AG09319 (cell line): Measurements from ENCODE around the gene MYOG.

Source experiments
- DNase-seq: peaks from one replicate; pipeline ENCODE4 v3.0.0-alpha.2; 2010; ENCODE audit warnings: low read depth; ENCODE audit errors: extremely low read depth
- TF ChIP-seq, protein P1 (sequence below): IDR thresholded peaks from 2 replicates; pipeline ENCODE4 v1.5.1; 2011; ENCODE audit warnings: low read depth, mild to moderate bottlenecking, inconsistent platforms, low read length, moderate library complexity

MYOG gene

DNA sequence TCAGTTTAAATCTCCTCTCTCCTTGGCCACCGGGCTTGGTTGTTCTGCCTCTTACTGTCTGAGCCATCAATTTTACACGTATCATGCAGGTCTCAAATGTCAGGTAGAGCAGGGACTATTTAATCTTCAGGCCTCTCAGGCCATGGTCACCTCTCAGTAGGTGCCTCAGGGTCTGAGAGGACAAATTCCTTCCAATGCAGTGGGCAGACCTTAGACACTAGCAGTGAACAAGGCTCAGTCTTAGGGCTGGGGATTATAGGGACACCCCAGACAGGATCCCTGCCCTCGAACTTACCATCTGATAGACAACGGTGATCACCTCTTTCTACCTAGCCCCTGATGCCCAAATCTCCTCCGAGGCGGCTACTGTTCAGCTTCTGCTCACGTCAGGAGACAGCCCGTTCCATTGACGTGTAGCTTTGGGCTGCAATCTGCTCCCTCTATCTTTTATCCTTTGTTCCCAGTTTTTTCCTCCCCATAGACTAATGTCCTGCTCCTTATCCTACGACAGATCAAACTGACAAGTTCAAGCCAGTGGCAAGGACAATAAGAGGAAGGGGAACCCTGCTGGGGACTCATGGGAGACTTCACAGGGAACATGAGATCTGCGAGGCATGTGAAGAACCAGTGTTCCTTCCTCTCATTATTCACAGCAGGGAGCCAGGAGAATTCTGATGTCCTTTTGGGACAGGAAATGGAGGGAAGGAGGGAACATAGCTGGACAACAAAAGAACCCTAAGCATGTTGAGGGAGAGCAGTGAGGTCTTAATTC lies 1.4 kb upstream of the MYOG start:
- TF ChIP-seq, protein P1, sequence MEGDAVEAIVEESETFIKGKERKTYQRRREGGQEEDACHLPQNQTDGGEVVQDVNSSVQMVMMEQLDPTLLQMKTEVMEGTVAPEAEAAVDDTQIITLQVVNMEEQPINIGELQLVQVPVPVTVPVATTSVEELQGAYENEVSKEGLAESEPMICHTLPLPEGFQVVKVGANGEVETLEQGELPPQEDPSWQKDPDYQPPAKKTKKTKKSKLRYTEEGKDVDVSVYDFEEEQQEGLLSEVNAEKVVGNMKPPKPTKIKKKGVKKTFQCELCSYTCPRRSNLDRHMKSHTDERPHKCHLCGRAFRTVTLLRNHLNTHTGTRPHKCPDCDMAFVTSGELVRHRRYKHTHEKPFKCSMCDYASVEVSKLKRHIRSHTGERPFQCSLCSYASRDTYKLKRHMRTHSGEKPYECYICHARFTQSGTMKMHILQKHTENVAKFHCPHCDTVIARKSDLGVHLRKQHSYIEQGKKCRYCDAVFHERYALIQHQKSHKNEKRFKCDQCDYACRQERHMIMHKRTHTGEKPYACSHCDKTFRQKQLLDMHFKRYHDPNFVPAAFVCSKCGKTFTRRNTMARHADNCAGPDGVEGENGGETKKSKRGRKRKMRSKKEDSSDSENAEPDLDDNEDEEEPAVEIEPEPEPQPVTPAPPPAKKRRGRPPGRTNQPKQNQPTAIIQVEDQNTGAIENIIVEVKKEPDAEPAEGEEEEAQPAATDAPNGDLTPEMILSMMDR, result no peak
- no peak for DNase-seq

DNA sequence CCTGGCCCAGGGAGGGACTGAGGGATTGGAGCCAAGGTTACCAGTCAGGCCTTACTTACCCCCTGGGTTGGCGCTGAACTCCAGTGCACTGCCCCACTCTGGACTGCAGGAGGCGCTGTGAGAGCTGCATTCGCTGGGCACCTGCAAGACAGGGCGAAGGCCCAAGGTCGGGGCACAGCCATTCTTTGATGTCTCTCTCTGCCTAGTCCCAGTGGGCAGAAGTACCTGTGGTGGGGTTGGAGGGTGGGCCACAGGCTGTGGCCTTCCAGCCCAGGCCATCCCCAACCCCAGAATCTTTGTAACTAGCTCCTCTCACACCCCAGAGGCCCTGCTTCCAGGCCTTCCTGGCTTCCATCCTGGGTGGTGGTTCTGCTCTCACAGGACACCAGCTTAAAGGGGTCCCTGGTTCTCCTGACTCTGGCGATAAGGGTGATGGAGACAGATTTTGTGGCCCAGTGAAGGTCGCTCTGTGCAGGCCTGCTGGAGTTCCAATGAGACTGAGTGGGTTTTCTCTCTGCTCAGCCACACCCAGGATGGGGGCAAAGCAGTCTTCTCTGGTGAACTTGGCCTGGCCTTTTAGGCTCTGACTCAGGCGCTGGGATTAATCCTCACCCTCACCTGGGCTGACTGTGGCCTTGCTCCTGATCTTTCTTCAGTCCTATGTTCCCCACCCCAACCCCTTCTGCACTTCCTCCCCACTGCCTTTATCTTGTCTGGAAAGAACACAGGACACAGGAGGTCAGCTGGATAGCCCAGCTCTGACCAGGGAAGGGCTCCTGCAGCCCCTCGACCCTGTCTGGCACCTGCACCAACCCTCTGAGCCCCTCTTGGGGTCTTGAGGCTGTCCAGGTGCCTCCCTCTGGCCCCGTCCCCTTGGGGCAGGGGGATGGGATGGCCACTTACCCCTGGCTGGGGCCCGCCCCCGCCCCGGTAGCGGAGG lies 954 bp downstream of the MYOG start:
- TF ChIP-seq, protein P1, result peak; percentile 29
- no peak for DNase-seq

DNA sequence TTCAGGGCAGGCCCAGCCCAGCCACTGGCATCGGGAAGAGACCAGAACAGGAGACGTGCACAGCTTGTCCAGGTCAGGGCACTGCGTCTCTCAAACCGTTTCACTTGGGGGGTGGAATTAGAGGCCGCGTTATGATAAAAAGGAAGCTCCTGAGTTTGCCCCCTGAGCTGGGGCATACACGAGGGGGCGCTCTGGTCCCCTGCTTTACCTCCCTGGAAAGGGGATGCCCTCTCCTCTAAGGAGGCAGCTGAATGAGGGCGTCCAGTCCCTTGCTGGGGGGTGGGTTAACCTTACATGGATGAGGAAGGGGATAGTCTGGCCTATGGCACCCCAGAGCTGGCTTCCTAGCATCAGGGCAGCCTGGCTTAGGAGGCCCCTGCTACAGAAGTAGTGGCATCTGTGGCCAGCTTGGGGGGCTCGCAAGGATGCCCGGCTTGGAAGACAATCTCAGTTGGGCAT lies 2.3 kb downstream of the MYOG start:
- TF ChIP-seq, protein P1, result no peak
- DNase-seq, result no peak

DNA sequence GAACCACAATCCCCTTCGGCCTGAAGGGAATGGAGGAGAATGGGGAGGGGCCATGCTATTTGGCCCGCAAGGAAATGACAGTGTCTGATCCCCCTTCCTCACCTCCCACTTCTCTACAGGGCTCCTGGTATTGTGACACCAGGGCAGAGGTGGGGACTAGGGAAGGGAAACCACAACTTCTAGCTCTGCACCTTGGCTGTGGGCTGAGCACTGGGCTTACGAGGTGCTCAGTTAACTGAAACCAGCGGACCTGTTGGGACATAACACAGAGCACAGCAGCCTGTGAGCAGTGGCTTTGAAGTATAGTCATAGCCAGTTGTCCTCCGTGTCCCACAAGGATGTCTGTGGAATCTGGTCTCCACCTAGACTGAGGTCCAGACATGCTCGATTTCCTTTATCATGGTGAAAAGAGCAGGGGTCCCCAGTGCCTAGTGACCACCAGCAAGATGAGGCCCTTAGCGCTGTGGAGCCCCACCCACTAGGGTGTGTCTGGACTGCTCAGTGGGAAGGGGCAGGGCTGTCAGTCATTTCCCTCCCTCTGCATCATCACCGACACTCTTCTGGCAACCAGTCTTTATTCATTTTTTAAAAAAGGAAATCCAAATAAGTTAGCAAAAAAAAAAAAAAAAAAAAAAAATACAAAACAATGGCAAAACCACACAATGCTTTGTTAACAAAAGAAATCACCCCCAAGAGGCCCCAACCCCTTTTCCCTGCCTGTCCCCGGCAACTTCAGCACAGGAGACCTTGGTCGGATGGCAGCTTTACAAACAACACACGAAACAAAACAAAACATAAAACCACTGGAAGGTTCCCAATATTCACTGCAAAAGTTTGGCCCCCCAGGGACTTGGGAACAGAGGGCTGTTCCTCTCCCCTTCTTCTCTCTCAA lies 3.0 kb downstream of the MYOG start:
- DNase-seq, result no peak
- TF ChIP-seq, protein P1, result no peak

DNA sequence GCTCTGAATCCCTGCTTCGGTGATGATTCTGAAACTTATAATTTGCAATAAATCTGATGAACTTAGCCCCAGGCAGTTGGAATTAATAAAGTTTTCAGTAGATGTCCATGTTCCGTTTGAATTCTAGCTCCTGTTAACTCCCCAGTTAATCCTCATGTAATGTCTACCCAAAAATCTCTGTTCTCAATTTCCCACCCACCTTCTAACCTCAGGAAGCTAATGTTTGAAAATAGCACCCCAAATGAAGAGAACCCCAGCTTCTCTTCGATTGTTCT lies 3.6 kb downstream of the MYOG start:
- TF ChIP-seq, protein P1, result no peak

DNA sequence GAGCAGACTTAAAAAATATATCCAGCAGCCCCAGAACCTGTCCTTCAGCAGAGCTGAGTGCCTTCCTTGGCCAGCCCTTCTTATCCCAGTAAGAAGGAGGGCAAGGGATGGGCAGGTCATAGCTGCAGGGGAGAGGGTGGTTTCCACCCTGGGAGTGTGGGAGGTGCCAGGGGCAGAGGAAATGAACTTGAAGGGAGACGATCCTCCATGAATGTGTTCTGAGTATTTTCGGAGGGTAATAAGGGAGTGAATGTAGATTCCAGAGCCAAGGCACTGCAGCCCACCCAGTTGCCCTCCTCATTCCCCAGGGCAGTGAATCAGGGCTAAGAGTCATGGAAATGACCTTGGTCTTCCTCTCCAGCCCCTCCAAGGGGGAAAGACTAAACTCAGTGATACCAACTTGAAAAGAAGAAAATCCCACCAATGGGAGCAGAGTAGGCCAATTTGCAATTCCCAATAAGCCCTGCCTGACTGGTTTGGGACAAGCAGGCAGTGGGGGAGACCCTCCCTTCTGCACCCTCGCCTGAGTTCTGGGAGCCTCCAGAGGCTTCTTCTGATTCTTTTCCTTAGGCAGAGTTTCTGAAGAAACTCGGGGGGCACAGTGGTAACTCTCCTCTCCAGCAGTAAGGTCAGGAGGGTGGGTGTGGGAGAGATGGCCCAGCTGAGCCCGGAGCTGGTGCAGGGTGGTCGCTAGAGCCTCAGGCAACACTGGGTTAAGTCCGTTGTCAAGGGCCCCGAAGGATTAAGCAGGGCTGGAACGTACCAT lies 4.2 kb downstream of the MYOG start:
- DNase-seq, result no peak
- TF ChIP-seq, protein P1, result no peak

More for the DNA sequence above, 3.6 kb downstream of the MYOG start:
- DNase-seq, result no peak
